HG03575 (cell line): ENCODE measurements around the gene SBNO2.

Experiments
- ATAC-seq: cut with Tn5 transposase; IDR thresholded peaks from one replicate; pipeline ENCODE4 v1.9.1; 2021; ENCODE audit not compliant: unreplicated experiment, insufficient number of reproducible peaks, low FRiP score; ENCODE audit errors: extremely low read depth

SBNO2 gene

DNA sequence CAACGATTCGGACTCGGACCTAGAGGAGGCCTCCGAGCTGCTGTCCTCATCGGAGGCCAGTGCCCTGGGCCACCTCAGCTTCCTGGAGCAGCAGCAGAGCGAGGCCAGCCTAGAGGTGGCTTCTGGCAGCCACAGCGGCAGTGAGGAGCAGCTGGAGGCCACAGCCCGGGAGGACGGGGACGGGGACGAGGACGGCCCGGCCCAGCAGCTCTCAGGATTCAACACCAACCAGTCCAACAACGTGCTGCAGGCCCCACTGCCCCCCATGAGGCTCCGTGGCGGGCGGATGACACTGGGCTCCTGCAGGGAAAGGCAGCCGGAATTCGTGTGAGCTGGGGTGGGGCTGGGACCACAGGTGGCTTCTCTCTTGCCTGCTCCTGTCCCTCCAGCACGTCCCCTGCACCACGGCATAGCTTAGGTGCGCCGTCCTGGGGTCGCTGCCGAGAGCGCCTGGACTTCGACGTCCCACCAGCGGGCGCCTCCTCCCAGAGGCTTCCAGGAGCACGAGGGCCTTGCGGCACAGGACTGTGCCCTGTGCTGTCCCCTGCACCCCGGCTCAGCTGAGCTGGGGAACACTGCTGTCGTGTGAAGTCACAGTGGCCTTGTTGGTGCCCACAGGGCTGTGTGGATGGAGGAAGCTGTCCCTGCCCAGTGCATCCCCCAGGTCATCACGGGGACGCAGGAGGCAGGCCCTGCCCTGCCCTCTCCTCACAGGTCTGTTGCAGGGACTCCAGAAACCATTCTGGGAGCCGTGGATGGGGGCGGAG lies 88.2 kb downstream of the SBNO2 start:
- no peak for ATAC-seq

GRCh38 chr19:1085053-1085658 lies 88.9 kb downstream of the SBNO2 start:
- ATAC-seq = no peak

DNA sequence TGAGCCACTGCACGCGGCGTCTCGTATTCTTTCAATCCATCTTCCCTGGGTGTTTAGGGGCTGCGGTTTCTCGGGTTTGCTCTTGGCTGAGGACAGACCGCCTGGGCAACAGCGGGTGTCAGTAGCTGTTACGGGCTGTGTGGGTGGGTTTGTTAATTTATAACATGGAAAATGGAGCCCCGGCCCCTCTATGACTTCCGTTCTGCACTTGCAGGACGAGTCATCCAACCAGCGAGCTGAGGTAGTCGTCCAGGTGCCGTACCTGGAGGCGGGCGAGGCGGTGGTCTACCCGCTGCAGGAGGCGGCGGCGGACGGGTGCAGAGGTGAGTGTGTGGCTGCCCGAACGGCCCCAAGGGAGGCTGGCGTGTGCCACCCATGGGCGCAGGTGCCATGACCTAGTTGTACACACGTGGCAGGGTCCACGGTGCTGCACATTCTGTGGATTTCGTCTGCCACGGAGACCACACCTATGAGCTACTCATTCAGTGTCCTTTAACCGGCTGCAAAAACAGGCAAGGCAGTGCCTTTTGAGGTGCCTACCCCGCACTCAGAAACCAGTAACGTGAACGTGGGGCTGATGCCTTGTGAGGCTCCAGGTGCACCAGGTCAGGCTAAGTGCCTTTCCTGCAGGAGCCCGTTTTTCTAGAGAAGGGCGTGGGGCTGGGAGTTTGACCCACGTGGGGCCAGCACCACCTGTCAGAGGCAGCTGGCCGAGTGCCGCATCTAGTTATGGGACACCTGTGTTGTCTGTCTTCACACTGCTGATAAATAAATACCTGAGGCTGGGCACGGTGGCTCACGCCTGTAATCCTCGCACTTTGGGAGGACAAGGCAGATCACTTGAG lies 89.8 kb downstream of the SBNO2 start:
- no peak for ATAC-seq

DNA sequence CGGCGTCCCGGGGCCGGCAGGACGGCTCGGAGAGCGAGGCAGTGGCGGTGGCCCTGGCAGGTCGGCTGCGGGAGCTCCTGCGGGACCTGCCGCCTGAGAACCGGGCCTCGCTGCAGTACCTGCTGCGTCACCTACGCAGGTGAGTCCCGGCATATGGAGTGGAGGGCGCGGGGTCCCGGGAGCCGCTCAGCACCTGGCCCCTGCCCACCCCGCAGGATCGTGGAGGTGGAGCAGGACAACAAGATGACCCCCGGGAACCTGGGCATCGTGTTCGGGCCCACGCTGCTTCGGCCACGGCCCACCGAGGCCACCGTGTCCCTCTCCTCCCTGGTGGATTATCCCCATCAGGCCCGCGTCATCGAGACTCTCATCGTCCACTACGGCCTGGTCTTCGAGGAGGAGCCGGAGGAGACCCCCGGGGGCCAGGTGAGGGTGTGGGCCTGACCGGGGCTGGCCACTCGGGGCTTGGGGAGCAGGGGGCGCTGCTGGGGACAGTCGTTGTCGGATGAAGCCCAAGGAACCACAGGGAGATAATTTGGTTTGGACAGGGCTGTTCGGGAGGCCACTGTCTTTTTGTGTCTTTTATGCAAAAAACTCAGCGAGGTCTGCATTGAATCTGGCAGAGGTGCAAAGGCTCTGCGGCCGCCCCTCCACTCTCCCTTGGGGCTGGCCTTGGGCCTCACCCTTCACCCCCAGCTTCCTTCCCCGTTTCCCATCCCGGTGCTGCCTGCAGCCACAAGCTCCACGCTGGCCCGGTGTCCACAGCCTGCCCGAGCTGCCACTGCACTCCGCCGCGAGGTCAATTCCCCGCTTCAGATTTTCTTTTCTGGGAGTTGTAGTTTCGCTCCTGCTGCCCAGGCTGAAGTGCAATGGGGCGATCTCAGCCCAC lies 90.9 kb downstream of the SBNO2 start:
- ATAC-seq = no peak

DNA sequence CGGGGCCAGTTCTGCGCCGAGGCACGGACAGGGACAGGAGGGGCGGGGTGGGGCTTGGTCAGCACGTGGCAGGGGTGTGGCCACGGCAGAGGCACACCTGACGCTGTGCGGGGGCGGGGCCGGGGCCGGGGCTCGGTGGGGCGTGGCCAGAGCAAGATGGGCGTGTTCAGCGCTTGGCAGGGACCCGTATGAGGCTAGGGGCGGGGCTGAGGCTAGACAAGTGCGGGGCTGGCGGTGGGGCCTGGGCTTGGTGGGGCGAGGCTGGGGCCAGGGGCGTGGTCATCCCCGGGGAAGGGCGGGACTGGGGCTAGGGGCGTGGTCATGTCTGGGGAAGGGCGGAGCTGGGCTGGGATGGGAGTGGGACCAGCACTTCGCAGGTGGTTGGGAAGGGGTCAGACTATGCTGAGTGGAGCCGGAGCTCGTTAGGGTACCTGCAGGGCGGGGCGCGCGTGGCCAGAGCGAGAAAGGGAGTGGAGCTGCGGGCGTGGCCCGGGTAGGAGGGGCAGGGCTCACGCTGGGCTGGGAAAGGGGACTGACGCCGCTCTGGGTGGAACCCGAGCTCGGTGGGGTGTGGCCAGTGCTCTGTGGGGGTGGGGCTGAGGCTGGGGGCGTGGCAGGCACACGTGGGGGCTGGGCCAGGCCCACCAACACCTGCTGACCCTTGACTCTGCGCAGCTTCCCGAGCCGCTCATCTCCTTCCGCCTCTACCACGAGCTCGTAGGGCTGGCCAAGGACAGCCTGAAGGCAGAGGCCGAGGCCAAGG lies 91.7 kb downstream of the SBNO2 start:
- ATAC-seq = no peak

DNA sequence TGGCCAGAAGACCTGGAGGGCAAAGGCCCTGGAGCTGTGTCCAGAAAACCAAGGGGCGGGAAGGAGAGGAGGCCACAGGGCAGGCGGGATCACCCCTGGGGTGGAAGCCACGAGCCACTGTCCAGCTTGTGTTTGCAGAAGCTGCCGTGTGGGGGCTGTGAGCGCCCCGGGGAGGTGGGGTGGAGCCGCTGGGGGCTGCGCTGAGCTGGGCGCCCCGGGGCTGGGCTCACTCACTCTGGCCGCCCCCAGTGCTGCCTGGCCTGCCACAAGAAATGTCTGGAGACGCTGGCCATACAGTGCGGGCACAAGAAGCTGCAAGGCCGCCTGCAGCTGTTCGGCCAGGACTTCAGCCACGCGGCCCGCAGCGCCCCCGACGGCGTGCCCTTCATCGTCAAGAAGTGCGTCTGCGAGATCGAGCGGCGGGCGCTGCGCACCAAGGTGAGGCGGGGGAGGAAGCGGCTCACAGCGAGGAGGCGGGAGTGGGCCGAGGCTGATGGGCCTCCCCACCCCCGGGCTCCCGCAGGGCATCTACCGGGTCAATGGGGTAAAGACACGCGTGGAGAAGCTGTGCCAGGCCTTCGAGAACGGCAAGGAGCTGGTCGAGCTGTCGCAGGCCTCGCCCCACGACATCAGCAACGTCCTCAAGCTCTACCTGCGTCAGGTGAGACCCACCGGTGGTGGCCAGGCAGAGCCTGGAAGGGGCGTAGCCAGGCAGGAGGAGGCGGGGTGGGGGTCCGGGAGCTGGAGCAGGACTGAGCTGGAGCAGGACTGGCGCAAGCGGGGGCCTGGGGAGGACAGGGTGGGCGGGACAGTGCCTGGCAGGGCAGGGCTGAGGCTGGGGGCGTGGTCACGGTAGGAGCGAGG lies 92.5 kb downstream of the SBNO2 start:
- ATAC-seq = no peak

- ATAC-seq = no peak
Observed at GRCh38 chr19:1080360-1081161, 93.5 kb downstream of the SBNO2 start.

GRCh38 chr19:1079566-1080111 lies 94.4 kb downstream of the SBNO2 start:
- ATAC-seq = no peak

GRCh38 chr19:1076951-1077350 lies 97.1 kb downstream of the SBNO2 start:
- peak; percentile 38 for ATAC-seq

DNA sequence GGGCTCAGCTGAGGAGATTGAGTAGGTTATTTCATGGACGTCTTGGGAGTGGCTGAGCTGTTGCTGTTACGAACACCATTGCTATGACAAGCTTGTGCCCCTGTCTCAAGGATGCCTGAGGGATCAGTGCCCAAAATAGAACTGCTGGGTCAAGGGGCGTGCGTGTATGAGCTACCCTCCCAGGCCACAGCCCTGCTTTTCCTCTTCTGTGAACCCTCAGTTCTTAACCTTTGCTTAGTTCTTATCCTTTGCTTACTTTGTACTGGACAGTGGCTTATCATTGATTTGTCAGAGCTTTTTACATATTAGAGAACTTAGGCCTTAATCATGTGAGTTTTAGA lies 98.1 kb downstream of the SBNO2 start:
- ATAC-seq = no peak

DNA sequence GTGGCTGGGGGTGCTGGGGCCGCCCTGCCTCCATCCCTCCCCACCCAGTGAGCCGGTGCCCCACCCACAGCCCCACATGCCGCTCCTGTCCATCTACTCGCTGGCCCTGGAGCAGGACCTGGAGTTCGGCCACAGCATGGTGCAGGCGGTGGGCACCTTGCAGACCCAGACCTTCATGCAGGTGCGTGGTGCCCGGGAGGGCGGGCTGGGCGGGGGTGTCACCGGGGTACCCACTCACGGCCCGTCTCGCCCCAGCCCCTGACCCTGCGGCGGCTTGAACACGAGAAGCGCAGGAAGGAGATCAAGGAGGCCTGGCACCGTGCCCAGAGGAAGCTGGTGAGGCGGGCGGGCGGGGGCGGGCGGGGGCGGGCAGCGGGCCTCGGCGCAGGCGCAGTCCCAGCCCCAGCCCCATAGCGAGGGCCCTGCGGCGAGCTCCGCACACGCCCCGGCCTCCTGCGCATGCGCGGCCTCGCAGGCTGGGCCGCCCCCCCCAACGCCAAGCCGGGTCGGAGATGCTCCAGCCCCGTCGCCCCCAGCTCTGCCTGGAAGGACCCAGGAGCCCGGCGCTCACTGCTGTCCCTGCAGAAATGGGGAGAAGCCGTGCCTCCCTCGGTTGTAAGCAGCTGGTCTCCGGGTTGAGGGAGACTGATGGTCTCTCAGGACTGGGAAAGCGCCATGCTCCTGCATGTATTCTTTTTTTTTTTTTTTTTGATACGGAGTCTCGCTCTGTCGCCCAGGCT lies 99.4 kb downstream of the SBNO2 start:
- no peak for ATAC-seq

DNA sequence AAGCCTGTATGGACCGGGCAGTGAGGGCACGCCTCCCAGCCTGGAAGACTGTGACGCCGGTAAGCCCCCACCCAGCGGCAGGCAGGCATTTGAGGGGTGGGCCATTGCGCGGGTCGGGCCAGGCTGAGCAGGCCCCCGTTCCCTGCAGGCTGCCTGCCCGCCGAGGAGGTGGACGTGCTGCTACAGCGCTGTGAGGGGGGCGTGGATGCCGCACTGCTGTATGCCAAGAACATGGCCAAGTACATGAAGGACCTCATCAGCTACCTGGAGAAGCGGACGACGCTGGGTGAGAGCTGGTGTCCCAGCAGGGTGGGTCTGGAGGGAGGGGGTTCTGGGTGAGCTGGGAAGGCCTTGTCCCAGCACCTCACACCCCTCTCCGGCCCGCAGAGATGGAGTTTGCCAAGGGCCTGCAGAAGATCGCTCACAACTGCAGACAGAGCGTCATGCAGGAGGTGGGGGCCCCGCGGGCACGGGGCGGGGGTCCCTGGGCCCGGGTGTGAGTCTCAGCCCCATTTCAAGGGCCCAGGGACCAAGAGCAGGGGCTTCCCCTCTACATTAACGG lies 100.0 kb downstream of the SBNO2 start:
- ATAC-seq = no peak

DNA sequence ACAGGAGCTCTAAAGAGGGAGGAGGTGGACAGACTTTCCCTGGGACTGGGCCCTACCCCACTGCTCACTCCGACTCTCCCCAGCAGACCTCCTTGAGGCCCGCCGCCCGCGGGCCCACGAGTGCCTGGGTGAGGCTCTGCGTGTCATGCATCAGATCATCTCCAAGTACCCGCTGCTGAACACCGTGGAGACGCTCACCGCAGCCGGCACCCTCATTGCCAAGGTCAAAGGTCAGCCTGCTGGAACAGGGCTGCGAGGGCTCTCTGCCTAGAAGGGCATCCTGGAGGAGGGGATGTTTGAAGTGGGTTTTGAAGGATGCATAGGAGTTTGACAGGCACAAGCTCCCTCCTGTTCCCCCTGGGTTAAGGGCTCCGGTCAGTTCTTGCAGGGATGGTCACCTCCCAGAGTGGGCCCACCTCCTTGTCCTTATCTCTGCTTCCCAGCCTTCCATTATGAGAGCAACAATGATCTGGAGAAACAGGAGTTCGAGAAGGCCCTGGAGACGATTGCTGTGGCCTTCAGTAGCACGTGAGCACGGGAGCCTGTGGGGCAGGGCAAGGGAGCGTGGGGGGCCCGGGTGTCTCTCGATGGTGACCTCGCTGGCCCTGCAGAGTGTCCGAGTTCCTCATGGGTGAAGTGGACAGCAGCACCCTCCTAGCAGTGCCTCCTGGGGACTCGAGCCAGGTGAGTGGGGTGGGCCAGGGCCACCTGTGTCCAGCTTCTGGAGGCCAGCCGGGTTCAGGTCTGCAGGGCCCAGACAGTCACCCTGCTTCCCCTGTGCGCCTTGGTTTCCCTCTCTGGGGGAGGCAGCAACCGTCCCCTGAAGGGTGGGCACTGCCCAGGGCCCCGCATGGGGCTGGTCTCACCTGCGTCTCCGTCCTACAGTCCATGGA lies 100.8 kb downstream of the SBNO2 start:
- ATAC-seq = no peak

- ATAC-seq = no peak
Observed at GRCh38 chr19:1072371-1073015, 101.6 kb downstream of the SBNO2 start.
